Neuronal stem cell (in vitro differentiated cells): ENCODE results near the gene SORCS2.

ENCODE experiments used
- DNase-seq: peaks from one replicate; pipeline ENCODE4 v3.0.0-alpha.2; 2013; ENCODE audit warnings: low spot score
- H2AFZ ChIP-seq: one replicate; pipeline ENCODE4 v1.6.1; 2013; ENCODE audit warnings: mild to moderate bottlenecking, low read length, inconsistent platforms
- H2AK5ac ChIP-seq: 2 replicates; pipeline ENCODE4 v1.6.1; 2013; ENCODE audit warnings: low read depth, mild to moderate bottlenecking, inconsistent platforms, low read length, moderate library complexity, mixed read lengths
- H2BK120ac ChIP-seq: 2 replicates; pipeline ENCODE4 v1.6.1; 2013; ENCODE audit warnings: low read depth, mild to moderate bottlenecking, inconsistent platforms, low read length, moderate library complexity, mixed read lengths
- H2BK12ac ChIP-seq: one replicate; pipeline ENCODE4 v1.6.1; 2013; ENCODE audit warnings: low read length, inconsistent platforms
- H2BK15ac ChIP-seq: 2 replicates; pipeline ENCODE4 v1.6.1; 2013; ENCODE audit warnings: mild to moderate bottlenecking, low read length, inconsistent platforms, mixed read lengths
- H2BK5ac ChIP-seq: one replicate; pipeline ENCODE4 v1.6.1; 2013; ENCODE audit warnings: inconsistent platforms, mild to moderate bottlenecking, low read length, moderate library complexity
- H3K14ac ChIP-seq: one replicate; pipeline ENCODE4 v1.6.1; 2013; ENCODE audit warnings: low read length, inconsistent platforms
- H3K18ac ChIP-seq: 2 replicates; pipeline ENCODE4 v1.6.1; 2013; ENCODE audit warnings: low read length, inconsistent platforms
- H3K23ac ChIP-seq: 2 replicates; pipeline ENCODE4 v1.6.1; 2013; ENCODE audit warnings: low read depth, mild to moderate bottlenecking, mixed read lengths, low read length, inconsistent platforms; ENCODE audit not compliant: poor library complexity
- H3K27ac ChIP-seq: replicated peaks from 3 replicates; pipeline ENCODE4 v1.5.1; 2013; ENCODE audit warnings: low read length, inconsistent platforms
- H3K27me3 ChIP-seq, 3 experiments: 2 replicates each; pipeline ENCODE4 v1.6.1; 2013; ENCODE audit warnings: low read length in 3 of 3, mild to moderate bottlenecking in 2 of 3, inconsistent platforms in 1 of 3, low read depth in 1 of 3, mixed read lengths in 1 of 3, moderate library complexity in 1 of 3; ENCODE audit not compliant: control insufficient read depth in 3 of 3, insufficient read depth in 3 of 3
- H3K36me3 ChIP-seq, 2 donors: replicated peaks in 1 of 2; 2 replicates each; pipeline ENCODE4 v1.6.1; 2013; ENCODE audit warnings: low read length in 2 of 2; ENCODE audit not compliant: control insufficient read depth in 2 of 2, insufficient read depth in 2 of 2
- H3K4ac ChIP-seq: 2 replicates; pipeline ENCODE4 v1.6.1; 2013; ENCODE audit warnings: inconsistent platforms, mild to moderate bottlenecking, low read length, moderate library complexity
- H3K4me1 ChIP-seq, 2 donors: 1 replicate in 1 of 2; 2 replicates in 1 of 2; pipeline ENCODE4 v1.6.1; 2013; ENCODE audit warnings: low read length in 2 of 2, low read depth in 1 of 2; ENCODE audit not compliant: control insufficient read depth in 2 of 2, insufficient read depth in 1 of 2
- H3K4me2 ChIP-seq: one replicate; pipeline ENCODE4 v1.6.1; 2013; ENCODE audit warnings: mild to moderate bottlenecking, low read length, inconsistent platforms; ENCODE audit not compliant: insufficient read depth, poor library complexity, severe bottlenecking
- H3K4me3 ChIP-seq, 2 donors: 2 replicates each; pipeline ENCODE4 v1.5.1; 2013; ENCODE audit warnings: low read length in 2 of 2, mild to moderate bottlenecking in 2 of 2, inconsistent platforms in 1 of 2, moderate library complexity in 1 of 2
- H3K79me1 ChIP-seq: one replicate; pipeline ENCODE4 v1.6.1; 2013; ENCODE audit warnings: low read depth, mild to moderate bottlenecking, inconsistent platforms, low read length, moderate library complexity
- H3K9ac ChIP-seq: one replicate; pipeline ENCODE4 v1.6.1; 2013; ENCODE audit warnings: mild to moderate bottlenecking, low read depth, low read length, inconsistent platforms; ENCODE audit not compliant: poor library complexity
- H3K9me3 ChIP-seq, 2 donors: replicated peaks in 1 of 2; 2 replicates each; pipeline versions ENCODE3 to v1.6.1; 2013; ENCODE audit warnings: low read length in 2 of 2, mild to moderate bottlenecking in 2 of 2, inconsistent platforms in 1 of 2, low read depth in 1 of 2, mixed read lengths in 1 of 2, moderate library complexity in 1 of 2; ENCODE audit not compliant: control insufficient read depth in 2 of 2, insufficient read depth in 1 of 2
- H4K8ac ChIP-seq: one replicate; pipeline ENCODE4 v1.6.1; 2013; ENCODE audit warnings: low read depth, mild to moderate bottlenecking, inconsistent platforms, low read length, moderate library complexity
- H4K91ac ChIP-seq: one replicate; pipeline ENCODE4 v1.6.1; 2013; ENCODE audit warnings: low read length, low read depth, mild to moderate bottlenecking, inconsistent platforms; ENCODE audit not compliant: poor library complexity
- WGBS, 2 donors: extraction: QIAGEN DNeasy Blood & Tissue Kit; methylation state at CpG; one replicate each; pipeline ENCODE4 v1.1.7; 2013; ENCODE audit warnings: missing lambda C conversion rate in 2 of 2, mixed read lengths in 1 of 2; ENCODE audit not compliant: insufficient read length in 2 of 2, insufficient replicate concordance in 1 of 2; ENCODE audit errors: extremely low coverage in 2 of 2; 5-methylcytosine and 5-hydroxymethylcytosine counted together

SORCS2 gene

DNA sequence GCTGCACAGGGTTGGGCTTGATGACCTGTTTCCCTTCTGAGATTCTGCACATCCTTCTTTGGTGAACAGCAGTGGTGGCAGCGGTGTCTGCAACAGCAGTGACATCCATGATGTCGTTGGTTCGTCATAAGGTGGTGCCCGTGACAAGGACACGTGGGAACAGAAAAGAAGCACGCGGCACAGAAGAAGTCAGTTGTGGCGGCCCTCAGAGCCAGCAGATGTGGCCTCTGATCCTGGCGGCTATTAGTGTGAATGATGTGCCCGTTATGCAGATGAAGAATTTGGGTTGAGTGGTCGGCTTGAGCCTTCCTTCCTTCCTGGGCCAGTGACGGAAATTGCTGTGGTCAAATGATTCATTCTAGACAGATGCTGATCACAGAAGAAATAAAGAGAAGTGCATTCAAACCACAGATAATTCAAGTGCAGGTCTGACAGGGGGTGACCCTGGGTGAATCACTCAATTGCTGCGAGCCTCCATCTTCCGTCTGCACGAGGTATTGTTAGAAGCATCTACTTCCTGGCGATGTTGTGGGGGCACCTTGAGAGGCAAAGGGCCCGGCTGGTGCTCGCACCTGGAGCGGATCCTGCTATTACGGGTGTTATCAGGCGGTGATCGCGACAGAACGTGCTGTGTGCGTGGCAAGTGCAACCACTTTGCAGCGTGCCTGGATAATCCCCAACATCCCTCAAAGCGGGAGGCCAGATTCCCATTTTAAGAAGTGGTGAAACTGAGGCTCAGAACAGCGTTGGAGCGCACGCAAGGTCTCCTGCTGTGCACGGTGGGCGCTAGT is 457.6 kb downstream of the SORCS2 start:
- no peak overlapping the region for H3K23ac ChIP-seq
- peak overlapping the region in 1 of 2 donors; percentile 39 for H3K4me3 ChIP-seq
- H3K9me3 ChIP-seq: peaks cover 0 to 5% of the 10 kb centered on the region in 2 donors
- H3K18ac ChIP-seq: peak overlapping the region; percentile 29
- H3K79me1 ChIP-seq: no peaks in the 10 kb centered on the region
- no peak overlapping the region for H2BK15ac ChIP-seq
- no peak overlapping the region for H4K8ac ChIP-seq
- no peak overlapping the region for H3K27ac ChIP-seq
- peak overlapping the region; percentile 60 for H2AK5ac ChIP-seq
- H2BK120ac ChIP-seq: no peak overlapping the region
- no peak overlapping the region for H3K9ac ChIP-seq
- peaks cover 0 to 20% (median 0%) of the 10 kb centered on the region in 3 experiments for H3K27me3 ChIP-seq
- H3K36me3 ChIP-seq: no peaks in the 10 kb centered on the region
- DNase-seq: no peak
- no peak overlapping the region for H2AFZ ChIP-seq
- no peak overlapping the region for H3K14ac ChIP-seq
- no CpG with 5 or more reads among the region's 32 CpGs for WGBS, 2 donors
- no peak overlapping the region for H2BK5ac ChIP-seq
- peak overlapping the region; percentile 26 for H4K91ac ChIP-seq
- H3K4me2 ChIP-seq: no peak overlapping the region
- no peak overlapping the region for H3K4ac ChIP-seq
- H3K4me1 ChIP-seq: peaks cover 10 to 15% of the 10 kb centered on the region in 2 donors
- no peak overlapping the region for H2BK12ac ChIP-seq

DNA sequence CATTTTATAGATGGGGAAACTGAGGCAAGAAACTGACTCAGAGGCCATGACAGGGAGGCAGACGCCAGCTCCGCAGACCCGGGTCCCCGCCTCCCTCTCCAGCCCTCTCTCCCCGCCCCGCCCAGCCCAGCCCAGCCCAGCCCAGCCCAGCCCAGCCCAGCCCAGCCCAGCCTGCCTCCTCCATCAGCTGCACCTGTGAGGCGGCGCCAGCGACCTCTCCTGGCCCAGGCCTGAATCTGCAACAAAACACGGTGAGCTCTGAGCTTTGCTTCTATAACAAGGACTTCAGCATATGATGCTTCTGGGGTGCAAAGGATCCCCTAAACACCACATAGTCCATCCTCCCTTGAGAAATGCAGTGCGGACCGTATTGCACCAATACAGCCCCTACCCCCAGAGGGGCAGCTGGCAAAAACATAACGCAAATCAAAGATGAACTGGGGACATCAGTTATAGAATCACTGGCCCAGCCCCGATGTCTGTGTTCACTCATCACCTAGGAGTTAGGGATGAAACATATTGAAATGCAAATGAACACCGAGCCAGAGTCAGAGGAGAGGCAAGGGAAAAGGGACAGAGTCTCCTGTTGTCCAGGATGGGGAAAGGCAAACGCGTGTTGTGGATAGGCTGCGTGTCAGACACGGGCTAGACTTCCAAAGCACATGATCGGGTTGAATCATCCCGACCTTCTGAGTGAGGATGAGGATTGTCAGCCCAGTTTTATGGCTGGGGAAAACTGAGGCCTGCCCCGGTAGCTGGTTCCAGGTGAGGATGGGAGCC is 458.5 kb downstream of the SORCS2 start:
- H2BK120ac ChIP-seq: peak overlapping the region; percentile 26
- no peak overlapping the region for H3K23ac ChIP-seq
- no CpG with 5 or more reads among the region's 22 CpGs for WGBS, 2 donors

GRCh38 chr4:7651461-7651921 is 459.2 kb downstream of the SORCS2 start:
- peak overlapping the region; percentile 26 for H2BK120ac ChIP-seq

More for the DNA sequence above, 458.5 kb downstream of the SORCS2 start:
- Histone ChIP-seq H3K4me1 (peaks cover 11 to 15% of the 10 kb centered on the region in 2 donors), H3K9ac (no peak overlapping the region), H4K8ac (no peak overlapping the region), H3K4me2 (no peak overlapping the region), H2BK5ac (no peak overlapping the region), H3K36me3 (no peaks in the 10 kb centered on the region), H3K27ac (no peak overlapping the region), H3K4ac (no peak overlapping the region), H2BK12ac (no peak overlapping the region), H2BK15ac (peak overlapping the region; percentile 28), H3K27me3 (peaks cover 0 to 29% (median 0%) of the 10 kb centered on the region in 3 experiments), H3K14ac (no peak overlapping the region), H2AFZ (no peak overlapping the region), H3K79me1 (no peaks in the 10 kb centered on the region), H2AK5ac (peak overlapping the region; percentile 32), H4K91ac (no peak overlapping the region), H3K4me3 (no peak overlapping the region), H3K9me3 (no peaks in the 10 kb centered on the region), H3K18ac (peak overlapping the region; percentile 32)
- DNase-seq: peak; percentile 41

GRCh38 chr4:7652006-7652405 is 459.7 kb downstream of the SORCS2 start:
- Histone ChIP-seq H3K4ac (no peak overlapping the region), H2AK5ac (no peak overlapping the region), H3K27me3 (peaks cover 0 to 41% (median 0%) of the 10 kb centered on the region in 3 experiments), H2BK15ac (no peak overlapping the region), H3K4me1 (peaks cover 12 to 15% of the 10 kb centered on the region in 2 donors), H3K27ac (no peak overlapping the region), H4K91ac (no peak overlapping the region), H3K14ac (no peak overlapping the region), H3K9ac (no peak overlapping the region), H3K23ac (no peak overlapping the region), H2AFZ (no peak overlapping the region), H2BK120ac (no peak overlapping the region), H2BK12ac (no peak overlapping the region), H3K4me3 (no peak overlapping the region), H3K4me2 (no peak overlapping the region), H2BK5ac (no peak overlapping the region), H3K18ac (peak overlapping the region; percentile 62), H3K36me3 (no peaks in the 10 kb centered on the region), H3K9me3 (no peaks in the 10 kb centered on the region), H4K8ac (no peak overlapping the region), H3K79me1 (no peaks in the 10 kb centered on the region)
- no peak for DNase-seq
- no CpG with 5 or more reads among the region's 8 CpGs for WGBS, 2 donors

More at GRCh38 chr4:7651461-7651921, 459.2 kb downstream of the SORCS2 start:
- H3K23ac ChIP-seq: no peak overlapping the region
- no peak overlapping the region for H3K4ac ChIP-seq
- H4K8ac ChIP-seq: no peak overlapping the region
- no peaks in the 10 kb centered on the region for H3K36me3 ChIP-seq
- WGBS, 2 donors: no CpG with 5 or more reads among the region's 8 CpGs
- H3K18ac ChIP-seq: no peak overlapping the region
- H2BK12ac ChIP-seq: no peak overlapping the region
- no peak overlapping the region for H3K4me2 ChIP-seq
- H2BK15ac ChIP-seq: peak overlapping the region; percentile 28
- H3K9me3 ChIP-seq: no peaks in the 10 kb centered on the region
- H3K27ac ChIP-seq: no peak overlapping the region
- H3K14ac ChIP-seq: no peak overlapping the region
- H3K4me1 ChIP-seq: peaks cover 12 to 15% of the 10 kb centered on the region in 2 donors
- H3K79me1 ChIP-seq: no peaks in the 10 kb centered on the region
- no peak overlapping the region for H2AFZ ChIP-seq
- H3K9ac ChIP-seq: no peak overlapping the region
- no peak overlapping the region for H2BK5ac ChIP-seq
- DNase-seq: no peak
- no peak overlapping the region for H4K91ac ChIP-seq
- peak overlapping the region; percentile 24 for H2AK5ac ChIP-seq
- H3K27me3 ChIP-seq: peaks cover 0 to 36% (median 0%) of the 10 kb centered on the region in 3 experiments
- no peak overlapping the region for H3K4me3 ChIP-seq
